Body of pancreas (tissue), 4 donors: ENCODE data around the gene HEXB. TPM values are rescaled to one million over a fixed set of nuclear protein-coding genes. Genes with fewer than 3 reads are reported as not detected.

Experiments
- ATAC-seq: fragments of 150-250 bp; one replicate; pipeline ENCODE4 v1.9.1; 2016
- DNase-seq, 4 donors: peaks; one replicate each; pipeline ENCODE4 v3.0.0-alpha.2; 2019
- H3K27ac ChIP-seq, 4 donors: fragments of 200-600 bp; sonication (generic); 1 replicate in 3 of 4; 2 replicates in 1 of 4; pipeline versions ENCODE4 v1.5.1 to v1.6.1; 2016 to 2019; ENCODE audit warnings: mild to moderate bottlenecking in 1 of 4, mixed read lengths in 1 of 4, moderate library complexity in 1 of 4
- H3K27me3 ChIP-seq, 2 donors: fragments of 200-600 bp; sonication (generic); one replicate each; pipeline ENCODE4 v1.6.0; 2016; ENCODE audit warnings: mild to moderate bottlenecking in 1 of 2
- H3K36me3 ChIP-seq, 2 donors: fragments of 200-600 bp; sonication (generic); replicated peaks in 1 of 2; 2 replicates each; pipeline ENCODE4 v1.5.1; 2016; ENCODE audit warnings: low read depth in 2 of 2; ENCODE audit not compliant: insufficient read depth in 1 of 2
- H3K4me1 ChIP-seq: fragments of 200-600 bp; sonication (generic); one replicate; pipeline ENCODE4 v1.6.0; 2016
- H3K4me3 ChIP-seq, 2 donors: fragments of 200-600 bp; sonication (generic); 1 replicate in 1 of 2; 2 replicates in 1 of 2; pipeline ENCODE4 v1.5.1; 2016 to 2019
- H3K9me3 ChIP-seq, 3 donors: fragments of 200-600 bp; sonication (generic); 1 replicate in 2 of 3; 2 replicates in 1 of 3; pipeline ENCODE4 v1.5.1; 2016
- POLR2A ChIP-seq, 3 donors: fragments of 450-650 bp; IDR thresholded peaks; one replicate each; pipeline ENCODE4 v1.6.1; 2016; ENCODE audit warnings: antibody characterized with exemption in 3 of 3, mild to moderate bottlenecking in 2 of 3
- WGBS, 2 donors: methylation state at CpG; one replicate each; pipeline ENCODE4 v1.1.5; 2017; 5-methylcytosine and 5-hydroxymethylcytosine counted together
- intact Hi-C: fragments of 100-400 bp; cut with DNase I; formaldehyde crosslinking; loops from one replicate; pipeline ENCODE4 v1.15.1; 2023
- small RNA-seq: library from RNA; depleted of rRNA; stranded (forward); fragments of <200 nt; gene quantifications from one replicate; pipeline ENCODE3, GENCODE V24; 2016
- total RNA-seq, 2 donors: library from RNA; depleted of rRNA; stranded (reverse); fragments of >200 nt; gene quantifications; one replicate each; pipeline ENCODE4 v1.1.0, GENCODE V29; 2016
- TF ChIP-seq, protein P1 (sequence below), 7 experiments: fragments of 450-650 bp in 4 of 7; fragments of 200-600 bp in 3 of 7; sonication (generic) in 3 of 7; IDR thresholded peaks; one replicate each; pipeline ENCODE4 v1.5.1; 2016 to 2019; ENCODE audit warnings: antibody characterized with exemption in 7 of 7

HEXB gene
- total RNA-seq, 2 donors from 2014 or later: 136 to 157 TPM

GRCh38 chr5:74766418-74766848, 81.4 kb downstream of the HEXB start:
- 0 to 2% methylated on average over 9 to 10 of the region's 10 CpGs for WGBS, 2 donors
- TF ChIP-seq, protein P1, sequence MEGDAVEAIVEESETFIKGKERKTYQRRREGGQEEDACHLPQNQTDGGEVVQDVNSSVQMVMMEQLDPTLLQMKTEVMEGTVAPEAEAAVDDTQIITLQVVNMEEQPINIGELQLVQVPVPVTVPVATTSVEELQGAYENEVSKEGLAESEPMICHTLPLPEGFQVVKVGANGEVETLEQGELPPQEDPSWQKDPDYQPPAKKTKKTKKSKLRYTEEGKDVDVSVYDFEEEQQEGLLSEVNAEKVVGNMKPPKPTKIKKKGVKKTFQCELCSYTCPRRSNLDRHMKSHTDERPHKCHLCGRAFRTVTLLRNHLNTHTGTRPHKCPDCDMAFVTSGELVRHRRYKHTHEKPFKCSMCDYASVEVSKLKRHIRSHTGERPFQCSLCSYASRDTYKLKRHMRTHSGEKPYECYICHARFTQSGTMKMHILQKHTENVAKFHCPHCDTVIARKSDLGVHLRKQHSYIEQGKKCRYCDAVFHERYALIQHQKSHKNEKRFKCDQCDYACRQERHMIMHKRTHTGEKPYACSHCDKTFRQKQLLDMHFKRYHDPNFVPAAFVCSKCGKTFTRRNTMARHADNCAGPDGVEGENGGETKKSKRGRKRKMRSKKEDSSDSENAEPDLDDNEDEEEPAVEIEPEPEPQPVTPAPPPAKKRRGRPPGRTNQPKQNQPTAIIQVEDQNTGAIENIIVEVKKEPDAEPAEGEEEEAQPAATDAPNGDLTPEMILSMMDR (IDR thresholded peaks at IDR 0.05): peak in 6 of 7 experiments; percentile 39 to 63 (median 50)
- no peak for TF ChIP-seq POLR2A (IDR thresholded peaks at IDR 0.05)
- peak in 1 of 4 donors; percentile 9 for DNase-seq
- intact Hi-C loops: no loop called here
- peaks cover 25% of the 10 kb centered on the region for H3K4me1 ChIP-seq
- H3K27ac ChIP-seq: peak overlapping the region in 3 of 4 donors; percentile 62 to 77 (median 74)
- no peaks in the 10 kb centered on the region for H3K9me3 ChIP-seq
- peak; percentile 53 for ATAC-seq
- H3K27me3 ChIP-seq: no peaks in the 10 kb centered on the region
- H3K36me3 ChIP-seq: peaks cover 0 to 8% of the 10 kb centered on the region in 2 donors
- peak overlapping the region; percentile 92 to 98 for H3K4me3 ChIP-seq

DNA sequence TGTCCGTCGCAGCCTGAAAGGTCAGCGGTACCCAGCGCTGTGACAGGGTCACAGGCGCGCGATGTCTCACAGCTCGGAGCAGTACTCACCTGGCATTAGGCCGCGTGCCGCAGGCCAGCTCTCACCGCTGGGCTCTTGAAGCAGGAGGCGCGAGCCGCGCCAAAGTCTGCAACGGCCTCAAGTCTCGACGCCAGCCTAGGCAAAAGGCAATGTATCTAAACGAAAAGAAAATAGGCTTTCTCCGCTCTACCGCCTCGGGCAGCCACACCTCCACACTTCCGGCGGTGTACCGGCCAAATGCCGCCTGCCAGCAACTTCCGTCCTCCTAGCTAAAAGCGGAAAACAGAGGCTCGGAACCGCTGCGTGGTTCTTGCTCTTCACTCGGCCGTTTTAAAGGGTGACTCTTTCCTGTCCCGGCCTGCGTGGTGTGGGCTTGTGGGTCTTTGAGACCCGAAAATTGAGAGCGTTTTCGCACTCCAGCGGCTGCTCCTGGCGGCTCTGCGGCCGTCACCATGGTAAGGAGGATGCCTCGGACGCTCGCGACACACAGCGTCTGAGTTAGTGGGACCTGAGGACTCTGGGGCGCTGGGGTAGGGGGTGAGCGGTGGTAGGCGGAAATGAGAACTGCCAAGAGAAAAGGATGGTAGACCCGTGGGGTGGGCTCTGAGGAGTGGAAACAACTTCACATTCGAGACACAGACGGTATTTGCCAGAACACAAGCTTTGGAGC, 82.0 kb downstream of the HEXB start, which contains the start of the genes GFM2 and NSA2:
Gene GFM2, minus strand, starts transcription at position 269 of the 730 bp plus-strand sequence. CDS start 3,375 bp downstream, outside the sequence.
Gene NSA2, plus strand, starts transcription at position 401 of the 730 bp plus-strand sequence. Its CDS starts 112 bp downstream, at position 513.
- peak; percentile 97 for ATAC-seq
- H3K27me3 ChIP-seq: no peaks in the 10 kb centered on the region
- H3K36me3 ChIP-seq: peaks cover 0 to 8% of the 10 kb centered on the region in 2 donors
- peak; percentile 92 to 95 (median 94) for DNase-seq
- TF ChIP-seq, protein P1 (IDR thresholded peaks at IDR 0.05): peak in 1 of 7 experiments; percentile 33
- TF ChIP-seq POLR2A (IDR thresholded peaks at IDR 0.05): peak in 2 of 3 donors; percentile 57 to 66
- H3K9me3 ChIP-seq: no peaks in the 10 kb centered on the region
- intact Hi-C loops: no loop called here
- peaks cover 25% of the 10 kb centered on the region for H3K4me1 ChIP-seq
- H3K27ac ChIP-seq: peak within 1 kb of the TSS in 3 of 4 donors; percentile 62 to 77 (median 74)
- peak within 1 kb of the TSS; percentile 92 to 98 for H3K4me3 ChIP-seq
- 0% methylated on average over 31 to 54 of the region's 54 CpGs for WGBS, 2 donors

DNA sequence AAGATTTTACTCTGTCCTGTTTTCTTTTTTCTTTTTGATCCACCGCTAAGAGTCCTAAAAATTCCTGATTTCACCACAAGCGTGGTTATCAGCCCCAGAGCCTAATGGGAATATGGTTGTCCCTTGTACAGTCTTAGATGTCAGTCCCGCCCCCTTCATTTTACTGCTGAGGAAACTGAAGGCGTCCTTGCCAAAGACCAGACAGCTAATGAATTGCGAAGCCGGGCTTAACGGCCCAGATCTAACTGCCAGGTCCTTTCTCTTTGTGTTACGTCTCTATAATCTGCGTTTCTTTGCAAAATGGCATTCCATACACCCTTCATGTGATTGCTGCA, 82.5 kb downstream of the HEXB start:
- ATAC-seq: no peak
- peaks cover 25% of the 10 kb centered on the region for H3K4me1 ChIP-seq
- intact Hi-C loops: no loop called here
- no peaks in the 10 kb centered on the region for H3K27me3 ChIP-seq
- peak overlapping the region in 3 of 4 donors; percentile 62 to 77 (median 74) for H3K27ac ChIP-seq
- peak in 2 of 4 donors; percentile 11 to 21 for DNase-seq
- peaks cover 0 to 10% of the 10 kb centered on the region in 2 donors for H3K36me3 ChIP-seq
- 0 to 2% methylated on average over 9 of the region's 9 CpGs for WGBS, 2 donors
- TF ChIP-seq, protein P1 (IDR thresholded peaks at IDR 0.05): no peak
- TF ChIP-seq POLR2A (IDR thresholded peaks at IDR 0.05): no peak
- peak overlapping the region; percentile 92 to 98 for H3K4me3 ChIP-seq
- H3K9me3 ChIP-seq: no peaks in the 10 kb centered on the region

Small RNA genes within 50 kb of the gene (small RNA-seq; reads per million reads assigned to genes)
- gene RNU6-658P: not detected

Other genes with a start within 250 kb of the HEXB start
- 100 to 1,000 TPM in 1 of 2 donors, 10 to 100 TPM in 1; 34.0 to 116 TPM for gene ENC1, start 44.5 kb upstream of the HEXB start, total RNA-seq
- 10 to 100 TPM in 1 of 2 donors, 1 to 10 TPM in 1; 6.3 to 14.5 TPM for gene GFM2, start 81.9 kb downstream of the HEXB start, total RNA-seq
- 10 to 100 TPM; 74.2 to 83.0 TPM for gene NSA2, start 82.0 kb downstream of the HEXB start, total RNA-seq
- gene FAM169A, start 181.2 kb downstream of the HEXB start, total RNA-seq: 1 to 10 TPM; 2.0 to 2.9 TPM